ENCODE measurements around the gene THSD4.

The THSD4 gene

GRCh38 chr15:71185706-71186105 is 70.4 kb downstream of the THSD4 start:
- H3K4me3 ChIP-seq (ENCODE audit: low read depth, low read length, poor library complexity, severe bottlenecking), result no peak overlapping the region
- no peaks in the 10 kb centered on the region for H3F3A ChIP-seq (ENCODE audit: insufficient read depth, low read length)
- H3K27ac ChIP-seq (ENCODE audit: low read depth, low read length, poor library complexity, severe bottlenecking), result no peak overlapping the region
- no peaks in the 10 kb centered on the region for H4K20me1 ChIP-seq (ENCODE audit: insufficient read depth, low read length)
- H3K36me3 ChIP-seq (ENCODE audit: insufficient read depth, low read length), result no peaks in the 10 kb centered on the region
- no peak overlapping the region for H2AFZ ChIP-seq (ENCODE audit: low read length)
- TF ChIP-seq CTCF (IDR thresholded peaks at IDR 0.05; ENCODE audit: low read length) (no peak), EZH2 (IDR thresholded peaks at IDR 0.05; ENCODE audit: borderline replicate concordance, low read length) (no peak)
- no peak overlapping the region for H3K4me2 ChIP-seq (ENCODE audit: low read length)
- no peaks in the 10 kb centered on the region for H3K4me1 ChIP-seq (ENCODE audit: insufficient read depth, low read length, severe bottlenecking)
- H3K9me2 ChIP-seq (ENCODE audit: low read depth, low read length), result no peaks in the 10 kb centered on the region
- no peak overlapping the region for H3K9ac ChIP-seq (ENCODE audit: low read length)
- no peaks in the 10 kb centered on the region for H3K79me2 ChIP-seq (ENCODE audit: insufficient read depth, low read length)
- H3K9me3 ChIP-seq (ENCODE audit: low read length), result no peaks in the 10 kb centered on the region
- no peaks in the 10 kb centered on the region for H3K27me3 ChIP-seq (ENCODE audit: insufficient read depth, low read length)

- no peak overlapping the region for H2AFZ ChIP-seq (ENCODE audit: low read length)
- no peaks in the 10 kb centered on the region for H3F3A ChIP-seq (ENCODE audit: insufficient read depth, low read length)
- H3K4me2 ChIP-seq (ENCODE audit: low read length), result no peak overlapping the region
- TF ChIP-seq CTCF (IDR thresholded peaks at IDR 0.05; ENCODE audit: low read length) (no peak), EZH2 (IDR thresholded peaks at IDR 0.05; ENCODE audit: borderline replicate concordance, low read length) (no peak)
- no peaks in the 10 kb centered on the region for H3K4me1 ChIP-seq (ENCODE audit: insufficient read depth, low read length, severe bottlenecking)
- H3K79me2 ChIP-seq (ENCODE audit: insufficient read depth, low read length), result no peaks in the 10 kb centered on the region
- no peaks in the 10 kb centered on the region for H3K36me3 ChIP-seq (ENCODE audit: insufficient read depth, low read length)
- no peak overlapping the region for H3K27ac ChIP-seq (ENCODE audit: low read depth, low read length, poor library complexity, severe bottlenecking)
- H3K9me3 ChIP-seq (ENCODE audit: low read length), result no peaks in the 10 kb centered on the region
- no peaks in the 10 kb centered on the region for H3K27me3 ChIP-seq (ENCODE audit: insufficient read depth, low read length)
- no peaks in the 10 kb centered on the region for H4K20me1 ChIP-seq (ENCODE audit: insufficient read depth, low read length)
- H3K9ac ChIP-seq (ENCODE audit: low read length), result no peak overlapping the region
- no peak overlapping the region for H3K4me3 ChIP-seq (ENCODE audit: low read depth, low read length, poor library complexity, severe bottlenecking)
- no peaks in the 10 kb centered on the region for H3K9me2 ChIP-seq (ENCODE audit: low read depth, low read length)
These were observed 71.0 kb downstream of the THSD4 start for GRCh38 chr15:71186267-71186666.

GRCh38 chr15:71187078-71187477 is 71.8 kb downstream of the THSD4 start:
- Histone ChIP-seq H3K4me2 (ENCODE audit: low read length) (no peak overlapping the region), H3K4me3 (ENCODE audit: low read depth, low read length, poor library complexity, severe bottlenecking) (no peak overlapping the region), H3F3A (ENCODE audit: insufficient read depth, low read length) (no peaks in the 10 kb centered on the region), H3K9me2 (ENCODE audit: low read depth, low read length) (no peaks in the 10 kb centered on the region), H3K27ac (ENCODE audit: low read depth, low read length, poor library complexity, severe bottlenecking) (no peak overlapping the region), H3K4me1 (ENCODE audit: insufficient read depth, low read length, severe bottlenecking) (no peaks in the 10 kb centered on the region), H2AFZ (ENCODE audit: low read length) (no peak overlapping the region), H3K27me3 (ENCODE audit: insufficient read depth, low read length) (no peaks in the 10 kb centered on the region), H4K20me1 (ENCODE audit: insufficient read depth, low read length) (no peaks in the 10 kb centered on the region), H3K79me2 (ENCODE audit: insufficient read depth, low read length) (no peaks in the 10 kb centered on the region), H3K36me3 (ENCODE audit: insufficient read depth, low read length) (no peaks in the 10 kb centered on the region), H3K9me3 (ENCODE audit: low read length) (no peaks in the 10 kb centered on the region), H3K9ac (ENCODE audit: low read length) (no peak overlapping the region)
- TF ChIP-seq EZH2 (IDR thresholded peaks at IDR 0.05; ENCODE audit: borderline replicate concordance, low read length), result no peak
- no peak for TF ChIP-seq CTCF (IDR thresholded peaks at IDR 0.05; ENCODE audit: low read length)
